ENCODE measurements around the gene GNE. TPM values are rescaled to one million over a fixed set of nuclear protein-coding genes. Genes with fewer than 3 reads are reported as not detected.

The GNE gene
- total and polyA plus RNA-seq, 8 donors = 15.7 to 21.3 (median 19.9) TPM

DNA sequence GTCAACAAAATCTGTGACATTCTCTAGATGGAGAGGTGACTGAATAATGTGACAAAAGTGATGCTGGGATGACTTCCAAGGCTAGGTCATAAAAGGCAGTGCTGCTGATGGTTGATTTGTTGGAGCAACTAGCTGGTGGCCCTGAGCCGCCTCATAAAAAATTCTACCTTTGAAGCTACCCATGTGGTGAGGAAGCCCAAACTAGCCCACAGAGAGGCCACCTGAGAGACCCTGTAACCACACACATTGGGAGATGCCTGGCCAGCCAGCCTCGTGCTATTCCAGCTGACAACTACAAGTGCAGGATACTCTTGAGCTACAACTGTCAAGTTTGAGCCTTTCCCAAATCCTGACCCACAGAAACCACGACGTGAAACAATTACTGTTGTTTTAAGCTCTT lies 44.9 kb downstream of the GNE start:
- Histone ChIP-seq H3K4me1 (peaks cover 0 to 24% of the 10 kb centered on the region in 2 donors), H3K36me3 (peaks cover 0 to 92% of the 10 kb centered on the region in 2 donors), H3K27me3 (no peaks in the 10 kb centered on the region), H3K27ac (no peak overlapping the region), H3K4me3 (no peak overlapping the region), H3K9me3 (no peaks in the 10 kb centered on the region)
- TF ChIP-seq, protein P1, sequence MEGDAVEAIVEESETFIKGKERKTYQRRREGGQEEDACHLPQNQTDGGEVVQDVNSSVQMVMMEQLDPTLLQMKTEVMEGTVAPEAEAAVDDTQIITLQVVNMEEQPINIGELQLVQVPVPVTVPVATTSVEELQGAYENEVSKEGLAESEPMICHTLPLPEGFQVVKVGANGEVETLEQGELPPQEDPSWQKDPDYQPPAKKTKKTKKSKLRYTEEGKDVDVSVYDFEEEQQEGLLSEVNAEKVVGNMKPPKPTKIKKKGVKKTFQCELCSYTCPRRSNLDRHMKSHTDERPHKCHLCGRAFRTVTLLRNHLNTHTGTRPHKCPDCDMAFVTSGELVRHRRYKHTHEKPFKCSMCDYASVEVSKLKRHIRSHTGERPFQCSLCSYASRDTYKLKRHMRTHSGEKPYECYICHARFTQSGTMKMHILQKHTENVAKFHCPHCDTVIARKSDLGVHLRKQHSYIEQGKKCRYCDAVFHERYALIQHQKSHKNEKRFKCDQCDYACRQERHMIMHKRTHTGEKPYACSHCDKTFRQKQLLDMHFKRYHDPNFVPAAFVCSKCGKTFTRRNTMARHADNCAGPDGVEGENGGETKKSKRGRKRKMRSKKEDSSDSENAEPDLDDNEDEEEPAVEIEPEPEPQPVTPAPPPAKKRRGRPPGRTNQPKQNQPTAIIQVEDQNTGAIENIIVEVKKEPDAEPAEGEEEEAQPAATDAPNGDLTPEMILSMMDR (IDR thresholded peaks at IDR 0.05) = no peak
- no peak for ATAC-seq
- intact Hi-C loops (cut with DNase I) = no loop called here
- no peak for DNase-seq

DNA sequence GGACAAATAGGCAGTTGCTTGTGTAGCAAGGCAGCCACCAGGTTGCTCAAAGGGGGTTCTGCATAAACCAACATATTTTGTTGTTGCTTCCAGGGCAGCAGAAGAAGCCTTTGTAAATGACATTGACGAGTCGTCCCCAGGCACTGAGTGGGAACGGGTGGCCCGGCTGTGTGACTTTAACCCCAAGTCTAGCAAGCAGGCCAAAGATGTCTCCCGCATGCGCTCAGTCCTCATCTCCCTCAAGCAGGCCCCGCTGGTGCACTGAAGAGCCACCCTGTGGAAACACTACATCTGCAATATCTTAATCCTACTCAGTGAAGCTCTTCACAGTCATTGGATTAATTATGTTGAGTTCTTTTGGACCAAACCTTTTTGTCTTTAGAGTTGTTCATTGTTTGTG lies 46.7 kb downstream of the GNE start:
- ATAC-seq (no peak), DNase-seq (no peak)
- no peak overlapping the region for H3K4me3 ChIP-seq
- H3K4me1 ChIP-seq = peaks cover 7 to 41% of the 10 kb centered on the region in 2 donors
- no peaks in the 10 kb centered on the region for H3K27me3 ChIP-seq
- peaks cover 0 to 91% of the 10 kb centered on the region in 2 donors for H3K36me3 ChIP-seq
- H3K9me3 ChIP-seq = no peaks in the 10 kb centered on the region
- intact Hi-C loops (cut with DNase I) = no loop called here
- TF ChIP-seq, protein P1 (IDR thresholded peaks at IDR 0.05) = no peak
- peak overlapping the region in 1 of 2 donors; percentile 35 for H3K27ac ChIP-seq

DNA sequence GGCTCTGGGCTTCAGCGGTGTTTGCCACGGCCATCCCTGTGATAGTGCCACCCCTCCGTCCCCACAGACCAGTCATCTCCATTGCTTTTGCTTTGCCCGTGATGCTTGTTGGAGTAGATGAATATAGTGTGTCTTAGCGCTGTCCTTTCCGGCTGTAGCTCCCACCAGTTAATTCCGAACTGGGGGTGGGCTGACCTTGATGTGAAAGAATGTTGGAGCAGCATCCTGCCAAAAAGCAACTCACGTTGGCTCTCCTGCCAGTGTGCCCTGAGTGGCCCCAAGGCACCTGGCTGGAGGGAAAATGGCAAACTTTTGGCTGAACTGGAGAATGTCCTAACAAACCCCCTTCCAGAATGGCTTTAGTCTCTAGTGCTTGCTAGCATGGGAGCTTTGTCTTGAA lies 47.5 kb downstream of the GNE start:
- TF ChIP-seq, protein P1 (IDR thresholded peaks at IDR 0.05) = no peak
- Histone ChIP-seq H3K4me1 (peaks cover 7 to 46% of the 10 kb centered on the region in 2 donors), H3K9me3 (no peaks in the 10 kb centered on the region), H3K4me3 (no peak overlapping the region), H3K36me3 (peaks cover 0 to 97% of the 10 kb centered on the region in 2 donors), H3K27me3 (no peaks in the 10 kb centered on the region), H3K27ac (no peak overlapping the region)
- intact Hi-C loops (cut with DNase I) = no loop called here
- ATAC-seq (no peak), DNase-seq (no peak)

DNA sequence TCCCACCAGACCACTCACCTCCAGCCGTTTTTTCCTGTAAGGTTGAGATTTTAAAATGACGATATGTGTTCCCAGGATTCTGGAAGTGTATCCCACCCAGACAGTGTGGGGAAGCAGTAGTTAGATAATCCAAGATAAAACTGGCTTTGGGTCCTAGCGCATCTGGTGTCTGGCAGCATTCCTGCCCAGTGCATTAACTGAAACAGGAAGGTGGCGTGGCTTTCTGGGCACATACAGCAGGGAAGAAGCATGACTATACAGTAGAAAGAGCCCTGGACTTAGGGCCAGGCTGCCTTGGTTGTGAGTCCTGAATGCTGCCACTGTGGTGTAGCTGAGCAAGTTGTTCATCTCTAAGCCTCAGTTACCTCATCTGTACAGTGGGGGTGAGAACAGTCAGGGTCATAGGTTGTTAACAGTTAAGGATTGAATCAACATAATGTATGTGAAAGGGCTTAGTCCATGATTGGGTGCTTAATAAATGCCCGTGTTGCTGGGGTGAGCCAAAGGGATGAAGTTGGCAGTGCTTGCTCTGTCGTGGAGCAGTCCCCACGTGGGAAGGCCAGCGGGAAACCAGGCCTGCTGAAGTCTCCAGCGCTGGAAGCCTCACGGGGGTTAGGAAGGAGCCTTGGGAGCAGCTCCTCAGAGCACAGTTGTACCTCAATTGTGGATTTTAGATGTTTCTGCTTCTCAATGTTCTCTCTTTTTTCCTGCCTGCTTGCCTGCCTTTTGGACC lies 49.6 kb downstream of the GNE start:
- H3K4me1 ChIP-seq = peaks cover 7 to 42% of the 10 kb centered on the region in 2 donors
- intact Hi-C loops (cut with DNase I) = no loop called here
- no peaks in the 10 kb centered on the region for H3K9me3 ChIP-seq
- no peak for ATAC-seq
- TF ChIP-seq, protein P1 (IDR thresholded peaks at IDR 0.05) = no peak
- DNase-seq = no peak
- no peaks in the 10 kb centered on the region for H3K27me3 ChIP-seq
- peaks cover 0 to 99% of the 10 kb centered on the region in 2 donors for H3K36me3 ChIP-seq
- no peak overlapping the region for H3K4me3 ChIP-seq
- peak overlapping the region in 1 of 2 donors; percentile 13 for H3K27ac ChIP-seq

DNA sequence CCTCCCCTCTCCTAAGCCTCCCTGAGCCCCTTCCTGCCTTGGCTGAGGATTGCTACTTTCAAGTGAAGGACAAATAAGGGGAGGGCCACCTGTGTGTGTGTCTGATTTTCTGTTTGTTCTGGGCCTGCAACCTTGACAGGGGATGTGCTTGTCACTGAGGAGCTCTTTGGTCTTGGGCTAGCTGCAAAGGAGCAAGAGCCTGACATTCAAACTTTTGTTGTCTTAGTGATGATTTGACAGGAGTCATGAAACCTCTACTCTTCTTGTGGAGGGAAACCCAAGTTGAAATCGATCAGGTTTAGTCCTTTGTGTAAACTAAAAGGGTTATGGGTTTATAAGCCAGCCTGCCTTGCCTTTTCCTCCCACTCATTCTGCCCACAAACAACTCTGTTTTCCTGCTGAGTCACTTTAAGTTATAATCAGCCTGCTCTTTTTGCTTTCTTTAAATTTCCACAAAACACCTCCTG lies 50.7 kb downstream of the GNE start:
- TF ChIP-seq, protein P1 (IDR thresholded peaks at IDR 0.05) = no peak

More for the DNA sequence above, 50.7 kb downstream of the GNE start:
- ATAC-seq = peak; percentile 19
- intact Hi-C loops (cut with DNase I) = no loop called here
- H3K4me3 ChIP-seq = no peak overlapping the region
- peak overlapping the region in 1 of 2 donors; percentile 9 for H3K27ac ChIP-seq
- H3K4me1 ChIP-seq = peaks cover 7 to 42% of the 10 kb centered on the region in 2 donors
- no peak for DNase-seq
- H3K27me3 ChIP-seq = no peaks in the 10 kb centered on the region
- peaks cover 0 to 99% of the 10 kb centered on the region in 2 donors for H3K36me3 ChIP-seq
- no peaks in the 10 kb centered on the region for H3K9me3 ChIP-seq

Measured in left lung (tissue), 10 donors.